GM12873 (cell line): Measurements from ENCODE around the gene SCAI.

Experiments used
- CTCF ChIP-seq: IDR thresholded peaks from 2 replicates; pipeline ENCODE4 v1.5.1; 2012; ENCODE audit warnings: low read depth, mild to moderate bottlenecking, moderate library complexity, low read length, control low read depth; ENCODE audit not compliant: insufficient read depth; ENCODE audit errors: missing control alignments

SCAI gene

DNA sequence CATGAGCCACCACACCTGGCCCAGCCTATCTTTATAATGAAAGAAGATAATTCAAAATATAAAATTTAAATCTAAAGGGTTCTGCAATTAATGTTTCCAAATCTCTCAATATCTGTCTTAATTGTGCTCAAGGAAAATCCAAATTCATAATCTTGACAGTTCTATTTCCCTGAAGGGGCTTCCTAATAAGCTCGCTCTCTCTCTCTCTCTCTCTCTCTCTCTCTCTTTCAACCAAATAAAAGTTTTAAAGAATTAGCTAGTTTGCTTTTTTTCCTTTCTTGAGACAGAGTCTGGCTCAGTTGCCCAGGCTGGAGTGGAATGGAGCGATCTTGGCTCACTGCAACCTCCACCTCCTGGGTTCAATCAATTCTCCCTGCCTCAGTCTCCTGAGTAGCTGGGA lies 13.2 kb upstream of the SCAI start:
- TF ChIP-seq CTCF, result no peak

DNA sequence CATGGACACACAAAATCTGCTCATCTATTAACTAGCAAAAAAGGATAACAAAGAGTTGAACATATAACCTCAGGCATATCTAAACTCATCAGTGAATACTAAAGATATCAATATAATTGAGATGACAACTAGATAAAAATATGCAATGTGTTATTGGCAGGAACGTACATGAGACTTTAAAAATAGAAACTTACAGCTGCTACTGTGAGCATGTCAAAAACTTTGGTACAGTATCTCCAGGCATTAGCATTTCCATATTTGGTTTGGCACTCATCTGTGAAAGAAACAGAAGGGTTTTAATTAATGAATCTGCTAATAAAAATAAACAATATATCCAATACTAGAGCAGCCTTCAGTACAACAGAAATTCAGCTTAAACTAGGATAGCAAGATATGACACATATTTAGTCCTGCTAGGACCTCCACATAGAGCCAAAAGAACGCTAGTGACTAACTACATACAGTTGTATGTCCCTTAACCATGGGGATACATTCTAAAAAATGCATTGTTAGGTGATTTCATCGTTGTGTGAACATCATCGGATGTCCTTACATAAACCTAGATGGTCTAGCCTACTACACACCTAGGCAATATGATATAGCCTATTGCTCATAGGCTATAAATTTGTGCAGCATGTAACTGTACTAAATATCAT lies 10.5 kb upstream of the SCAI start:
- no peak for TF ChIP-seq CTCF

- no peak for TF ChIP-seq CTCF
Observed at GRCh38 chr9:125151730-125152129, 8.4 kb upstream of the SCAI start.

DNA sequence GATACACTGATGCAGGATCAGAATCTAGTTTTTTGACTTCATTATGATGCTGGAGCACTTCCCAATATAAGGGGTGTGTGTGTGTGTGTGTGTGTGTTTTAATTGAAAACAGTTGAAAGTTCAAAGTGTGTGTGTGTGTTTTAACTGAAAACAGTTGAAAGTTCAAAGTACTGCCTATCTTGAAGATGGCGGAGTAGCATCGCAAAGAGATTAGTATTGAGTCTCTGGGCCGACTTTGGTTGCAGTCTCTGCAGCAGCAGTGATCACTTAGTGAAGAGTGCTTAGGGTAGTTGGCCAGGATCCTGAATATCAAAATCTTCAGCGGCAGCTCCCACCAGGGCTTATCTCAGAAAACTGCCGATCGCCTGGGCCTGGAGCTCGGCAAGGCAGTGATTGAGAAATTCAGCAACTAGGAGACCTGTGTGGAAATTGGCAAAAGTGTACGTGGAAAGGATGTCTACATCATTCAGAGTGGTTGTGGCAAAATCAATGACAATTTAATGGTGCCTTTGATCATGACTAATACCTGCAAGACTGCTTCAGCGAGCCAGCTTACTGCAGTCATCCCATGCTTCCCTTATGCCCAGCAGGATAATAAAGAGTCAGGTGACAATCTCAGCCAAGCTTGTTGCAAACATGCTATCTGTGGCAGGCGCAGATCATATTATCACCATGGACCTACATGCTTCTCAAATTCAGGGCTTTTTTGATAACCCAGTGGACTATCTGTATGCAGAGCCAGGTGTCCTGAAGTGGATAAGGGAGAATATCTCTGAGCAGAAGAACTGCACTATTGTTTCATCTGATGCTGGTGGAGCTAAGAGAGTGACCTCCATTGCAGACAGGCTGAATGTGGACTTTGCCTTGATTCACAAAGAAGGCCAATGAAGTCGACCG lies 7.3 kb upstream of the SCAI start:
- TF ChIP-seq CTCF, result no peak

DNA sequence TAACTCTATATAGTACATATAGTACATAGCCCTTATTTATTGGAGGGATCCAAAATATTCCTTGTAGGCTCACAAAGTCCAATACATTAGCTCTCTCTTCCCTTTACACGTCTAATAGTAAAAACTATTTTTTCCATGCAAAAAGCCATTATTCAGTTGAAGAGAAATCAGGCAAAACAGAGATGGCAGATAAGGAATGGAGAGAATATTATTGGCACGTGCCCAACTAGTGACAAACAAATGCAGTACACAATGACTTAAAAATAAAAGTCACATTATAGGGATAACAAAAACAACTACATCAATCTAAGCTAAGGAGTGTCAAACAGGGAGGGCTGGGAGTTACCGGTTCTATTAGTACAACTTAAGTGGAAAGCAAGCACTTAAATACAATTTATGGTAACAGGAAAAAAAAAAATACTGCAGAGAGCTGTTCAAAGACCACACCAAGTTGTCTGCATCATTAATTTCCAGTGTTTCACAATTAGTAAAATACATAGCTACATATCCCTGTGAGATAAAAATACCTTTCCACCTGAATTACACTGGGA lies 4.1 kb upstream of the SCAI start:
- TF ChIP-seq CTCF, result no peak

GRCh38 chr9:125146247-125146646 lies 2.9 kb upstream of the SCAI start:
- TF ChIP-seq CTCF, result no peak

DNA sequence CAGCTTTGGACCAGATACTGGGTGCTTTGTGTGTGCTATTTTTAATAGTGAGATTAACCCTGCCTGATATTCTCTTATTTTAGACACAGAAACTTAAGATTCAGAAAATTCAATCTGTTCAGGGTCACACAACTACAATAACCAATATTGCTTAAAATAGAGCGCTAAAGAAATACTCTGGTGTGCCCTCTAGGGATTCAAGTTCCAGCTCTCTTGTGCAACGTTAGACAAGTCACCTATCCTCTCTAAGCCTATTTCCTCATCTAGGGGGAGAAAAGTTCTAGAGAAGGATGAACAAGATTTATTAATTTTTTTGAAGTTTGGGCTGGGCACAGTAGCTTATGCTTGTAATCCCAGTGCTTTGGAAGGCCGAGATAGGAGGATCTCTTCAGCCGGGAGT lies 2.1 kb upstream of the SCAI start:
- TF ChIP-seq CTCF, result no peak
